ENCODE results near the gene NSF.

The NSF gene

DNA sequence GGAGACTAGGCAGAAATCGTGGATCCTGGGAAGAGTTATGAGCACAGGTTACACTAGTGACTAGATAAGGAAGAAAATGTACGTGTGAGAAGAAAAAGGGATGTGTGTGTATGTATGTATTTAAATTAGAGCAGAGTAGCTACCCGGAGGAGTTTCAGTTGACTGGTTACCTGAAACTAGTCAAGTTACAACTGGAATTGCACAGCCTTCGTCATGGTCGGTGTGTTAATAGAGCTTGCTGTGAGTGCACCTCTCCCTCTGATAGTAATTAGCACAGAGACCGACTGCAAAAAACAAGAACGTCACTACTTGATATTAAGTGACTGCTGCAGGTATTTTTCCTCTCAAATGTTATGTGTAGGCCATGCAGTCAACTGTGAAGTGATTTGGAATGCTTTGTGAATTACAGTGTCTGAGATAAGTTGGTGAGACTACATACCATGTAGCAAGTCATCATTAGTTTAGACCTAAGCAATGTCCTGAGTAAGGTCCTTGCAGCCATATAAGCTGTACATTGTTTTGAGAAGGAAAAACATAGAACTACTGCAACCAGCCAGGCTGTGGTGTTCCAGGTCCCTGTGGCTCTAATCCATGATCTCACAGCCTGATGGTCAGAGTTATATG, 132.3 kb downstream of the NSF start:
- Histone ChIP-seq H3K4me2 (ENCODE audit: low read length) (no peak overlapping the region), H2BK120ac (ENCODE audit: low read depth, low read length) (no peak overlapping the region), H4K5ac (ENCODE audit: low read length) (no peak overlapping the region), H3K9ac (ENCODE audit: low read length) (no peak overlapping the region), H2BK15ac (replicated peaks; ENCODE audit: low read depth) (no peak overlapping the region), H3K27ac (ENCODE audit: low read depth, low read length) (no peak overlapping the region), H3K23ac (ENCODE audit: low read length) (no peak overlapping the region), H3K79me2 (ENCODE audit: control insufficient read depth, insufficient read depth, low read length) (no peaks in the 10 kb centered on the region), H2BK5ac (ENCODE audit: low read length) (no peak overlapping the region), H3K79me1 (ENCODE audit: low read length) (no peaks in the 10 kb centered on the region), H2AK5ac (ENCODE audit: low read length) (no peak overlapping the region), H3K56ac (ENCODE audit: low read length) (no peak overlapping the region), H3K4me1 (ENCODE audit: control insufficient read depth, low read depth, low read length) (peaks cover 1% of the 10 kb centered on the region), H3K36me3 (ENCODE audit: control insufficient read depth, insufficient read depth, low read length) (no peaks in the 10 kb centered on the region), H3K4me3 (ENCODE audit: low read length) (no peak overlapping the region), H4K8ac (ENCODE audit: low read depth, low read length) (no peak overlapping the region), H3K4ac (ENCODE audit: low read depth, low read length) (no peak overlapping the region), H3K27me3 (ENCODE audit: insufficient read depth, low read length, poor library complexity) (no peaks in the 10 kb centered on the region), H3K18ac (ENCODE audit: low read length) (no peak overlapping the region)
- no peak for DNase-seq
- no CpG with 5 or more reads among the region's 7 CpGs for WGBS (ENCODE audit: extremely low coverage, insufficient coverage, low lambda C conversion rate)

DNA sequence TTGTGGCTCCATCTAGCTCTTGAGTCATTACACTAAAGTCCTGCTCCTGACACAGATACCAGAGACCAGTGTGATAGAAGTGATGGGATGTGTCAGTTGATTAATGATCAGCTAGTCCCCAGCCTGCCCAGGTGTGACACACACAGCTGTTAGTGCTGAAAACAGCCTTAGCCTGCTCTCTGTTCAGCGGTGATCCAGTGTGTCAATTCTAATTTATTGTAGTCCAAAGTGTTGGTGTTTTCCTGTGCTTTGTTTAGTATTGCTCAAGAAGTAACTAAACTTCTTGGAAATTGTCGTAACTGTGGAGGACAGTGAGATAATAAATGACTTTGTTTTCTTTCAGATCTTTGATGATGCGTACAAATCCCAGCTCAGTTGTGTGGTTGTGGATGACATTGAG, 135.7 kb downstream of the NSF start:
- Histone ChIP-seq H3K79me1 (ENCODE audit: low read length) (no peaks in the 10 kb centered on the region), H3K18ac (ENCODE audit: low read length) (no peak overlapping the region), H3K56ac (ENCODE audit: low read length) (no peak overlapping the region), H3K9ac (ENCODE audit: low read length) (no peak overlapping the region), H2BK15ac (replicated peaks; ENCODE audit: low read depth) (no peak overlapping the region), H3K4me3 (ENCODE audit: low read length) (no peak overlapping the region), H2BK5ac (ENCODE audit: low read length) (no peak overlapping the region), H4K5ac (ENCODE audit: low read length) (no peak overlapping the region), H4K8ac (ENCODE audit: low read depth, low read length) (no peak overlapping the region), H2BK120ac (ENCODE audit: low read depth, low read length) (no peak overlapping the region), H3K4me1 (ENCODE audit: control insufficient read depth, low read depth, low read length) (peaks cover 1% of the 10 kb centered on the region), H3K27me3 (ENCODE audit: insufficient read depth, low read length, poor library complexity) (no peaks in the 10 kb centered on the region), H3K79me2 (ENCODE audit: control insufficient read depth, insufficient read depth, low read length) (no peaks in the 10 kb centered on the region), H3K36me3 (ENCODE audit: control insufficient read depth, insufficient read depth, low read length) (no peaks in the 10 kb centered on the region), H3K4me2 (ENCODE audit: low read length) (no peak overlapping the region), H3K27ac (ENCODE audit: low read depth, low read length) (no peak overlapping the region), H3K4ac (ENCODE audit: low read depth, low read length) (no peak overlapping the region), H3K23ac (ENCODE audit: low read length) (no peak overlapping the region), H2AK5ac (ENCODE audit: low read length) (no peak overlapping the region)
- DNase-seq = no peak
- no CpG with 5 or more reads among the region's 3 CpGs for WGBS (ENCODE audit: extremely low coverage, insufficient coverage, low lambda C conversion rate)

DNA sequence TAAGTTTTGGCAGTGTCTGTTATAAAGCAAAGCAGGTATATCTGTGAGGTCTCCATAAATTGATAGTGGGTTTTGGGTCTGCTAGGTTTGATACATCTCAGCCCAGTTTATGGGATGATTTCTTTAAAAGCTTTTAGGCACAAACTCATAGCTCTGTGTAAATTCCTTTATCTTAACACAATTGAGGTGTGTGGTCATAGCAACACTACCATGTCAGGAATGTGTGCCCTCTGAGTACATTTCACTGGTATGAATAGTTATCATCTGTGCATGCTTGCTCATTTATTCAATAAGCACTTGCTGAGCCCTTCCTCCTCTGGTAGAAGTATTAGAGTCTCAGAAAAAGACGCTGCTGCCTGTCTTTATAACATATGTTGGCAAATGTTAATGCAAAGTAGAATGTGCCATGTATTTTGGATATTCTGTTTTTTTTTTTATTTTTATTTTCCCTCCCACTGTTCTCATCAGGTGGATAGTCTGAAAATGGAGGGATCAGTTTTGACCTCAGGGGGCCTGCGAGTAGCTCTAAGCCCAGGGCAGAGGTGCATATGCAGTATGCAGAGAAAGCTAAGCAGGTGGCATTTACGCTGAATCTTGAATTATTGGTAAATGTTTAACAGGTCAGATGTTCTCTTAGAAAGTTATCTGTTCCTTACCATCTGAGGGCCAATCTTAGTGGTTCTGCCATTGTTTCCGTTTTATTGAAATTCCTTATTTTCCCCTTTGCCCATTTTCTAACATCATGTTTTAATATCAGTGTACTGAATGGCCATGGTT, 137.3 kb downstream of the NSF start:
- Histone ChIP-seq H3K18ac (ENCODE audit: low read length) (no peak overlapping the region), H3K4me2 (ENCODE audit: low read length) (no peak overlapping the region), H2BK120ac (ENCODE audit: low read depth, low read length) (no peak overlapping the region), H3K4ac (ENCODE audit: low read depth, low read length) (no peak overlapping the region), H2AK5ac (ENCODE audit: low read length) (no peak overlapping the region), H4K8ac (ENCODE audit: low read depth, low read length) (no peak overlapping the region), H3K56ac (ENCODE audit: low read length) (no peak overlapping the region), H3K79me2 (ENCODE audit: control insufficient read depth, insufficient read depth, low read length) (no peaks in the 10 kb centered on the region), H3K23ac (ENCODE audit: low read length) (no peak overlapping the region), H3K4me3 (ENCODE audit: low read length) (no peak overlapping the region), H2BK5ac (ENCODE audit: low read length) (no peak overlapping the region), H3K9ac (ENCODE audit: low read length) (no peak overlapping the region), H4K5ac (ENCODE audit: low read length) (no peak overlapping the region), H2BK15ac (replicated peaks; ENCODE audit: low read depth) (no peak overlapping the region), H3K27me3 (ENCODE audit: insufficient read depth, low read length, poor library complexity) (no peaks in the 10 kb centered on the region), H3K79me1 (ENCODE audit: low read length) (no peaks in the 10 kb centered on the region), H3K4me1 (ENCODE audit: control insufficient read depth, low read depth, low read length) (peaks cover 1% of the 10 kb centered on the region), H3K36me3 (ENCODE audit: control insufficient read depth, insufficient read depth, low read length) (no peaks in the 10 kb centered on the region), H3K27ac (ENCODE audit: low read depth, low read length) (no peak overlapping the region)
- peak; percentile 34 for DNase-seq
- WGBS (ENCODE audit: extremely low coverage, insufficient coverage, low lambda C conversion rate) = no CpG with 5 or more reads among the region's 4 CpGs

DNA sequence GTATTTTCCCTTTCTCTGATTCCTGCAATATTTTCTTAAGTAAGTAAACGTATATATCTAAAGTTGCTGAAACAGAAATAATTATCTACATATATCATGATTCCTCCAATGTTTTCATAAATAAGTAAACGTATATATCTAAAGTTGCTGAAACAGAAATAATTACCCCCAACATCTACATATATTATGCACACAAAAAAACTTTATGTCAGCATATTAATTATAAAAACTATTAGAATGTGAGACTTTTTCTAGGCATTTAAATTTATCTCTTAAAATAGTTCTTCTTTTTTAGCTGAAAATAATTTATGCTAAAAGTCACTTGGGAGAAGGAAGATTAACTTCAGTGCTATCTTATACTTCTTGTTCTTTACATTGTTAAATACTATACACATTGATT, 139.6 kb downstream of the NSF start:
- WGBS (ENCODE audit: extremely low coverage, insufficient coverage, low lambda C conversion rate) = 100% methylated on average over 1 of the region's 2 CpGs
- Histone ChIP-seq H2BK5ac (ENCODE audit: low read length) (no peak overlapping the region), H2BK15ac (replicated peaks; ENCODE audit: low read depth) (no peak overlapping the region), H3K4ac (ENCODE audit: low read depth, low read length) (no peak overlapping the region), H3K4me3 (ENCODE audit: low read length) (no peak overlapping the region), H3K79me1 (ENCODE audit: low read length) (no peaks in the 10 kb centered on the region), H3K36me3 (ENCODE audit: control insufficient read depth, insufficient read depth, low read length) (no peaks in the 10 kb centered on the region), H3K9ac (ENCODE audit: low read length) (no peak overlapping the region), H4K8ac (ENCODE audit: low read depth, low read length) (no peak overlapping the region), H3K27ac (ENCODE audit: low read depth, low read length) (no peak overlapping the region), H2BK120ac (ENCODE audit: low read depth, low read length) (no peak overlapping the region), H2AK5ac (ENCODE audit: low read length) (no peak overlapping the region), H3K79me2 (ENCODE audit: control insufficient read depth, insufficient read depth, low read length) (no peaks in the 10 kb centered on the region), H3K4me1 (ENCODE audit: control insufficient read depth, low read depth, low read length) (peaks cover 5% of the 10 kb centered on the region), H3K56ac (ENCODE audit: low read length) (no peak overlapping the region), H3K23ac (ENCODE audit: low read length) (no peak overlapping the region), H3K27me3 (ENCODE audit: insufficient read depth, low read length, poor library complexity) (no peaks in the 10 kb centered on the region), H3K18ac (ENCODE audit: low read length) (no peak overlapping the region), H4K5ac (ENCODE audit: low read length) (no peak overlapping the region), H3K4me2 (ENCODE audit: low read length) (no peak overlapping the region)
- DNase-seq = no peak

DNA sequence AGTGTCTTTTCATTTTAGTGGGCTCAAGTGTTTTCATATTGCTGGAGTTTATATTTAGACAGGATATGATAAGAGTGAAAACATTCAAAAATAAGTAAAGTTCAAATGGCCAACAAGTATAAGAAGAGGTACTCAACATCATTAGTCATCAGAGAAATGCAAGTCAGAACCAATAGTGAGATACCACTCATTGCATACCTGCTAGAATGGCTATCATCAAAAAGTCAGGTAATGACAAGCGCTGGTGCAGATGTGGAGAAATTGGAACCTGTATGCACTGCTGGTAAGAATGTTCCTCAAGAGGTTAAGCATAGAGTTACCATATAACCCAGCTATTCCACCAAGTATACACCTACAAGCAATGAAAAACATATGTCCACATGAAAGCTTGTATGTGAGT, 140.2 kb downstream of the NSF start:
- H3K4me2 ChIP-seq (ENCODE audit: low read length) = no peak overlapping the region
- no peak for DNase-seq
- H3K27ac ChIP-seq (ENCODE audit: low read depth, low read length) = no peak overlapping the region
- WGBS (ENCODE audit: extremely low coverage, insufficient coverage, low lambda C conversion rate) = no CpG with 5 or more reads among the region's 1 CpG
- H3K4ac ChIP-seq (ENCODE audit: low read depth, low read length) = no peak overlapping the region
- no peak overlapping the region for H3K4me3 ChIP-seq (ENCODE audit: low read length)
- no peak overlapping the region for H2BK120ac ChIP-seq (ENCODE audit: low read depth, low read length)
- no peak overlapping the region for H2AK5ac ChIP-seq (ENCODE audit: low read length)
- H3K79me1 ChIP-seq (ENCODE audit: low read length) = no peaks in the 10 kb centered on the region
- no peaks in the 10 kb centered on the region for H3K79me2 ChIP-seq (ENCODE audit: control insufficient read depth, insufficient read depth, low read length)
- no peak overlapping the region for H3K18ac ChIP-seq (ENCODE audit: low read length)
- no peak overlapping the region for H2BK5ac ChIP-seq (ENCODE audit: low read length)
- no peak overlapping the region for H3K9ac ChIP-seq (ENCODE audit: low read length)
- H4K8ac ChIP-seq (ENCODE audit: low read depth, low read length) = no peak overlapping the region
- no peak overlapping the region for H4K5ac ChIP-seq (ENCODE audit: low read length)
- H3K36me3 ChIP-seq (ENCODE audit: control insufficient read depth, insufficient read depth, low read length) = no peaks in the 10 kb centered on the region
- no peak overlapping the region for H2BK15ac ChIP-seq (replicated peaks; ENCODE audit: low read depth)
- H3K23ac ChIP-seq (ENCODE audit: low read length) = no peak overlapping the region
- peaks cover 5% of the 10 kb centered on the region for H3K4me1 ChIP-seq (ENCODE audit: control insufficient read depth, low read depth, low read length)
- no peak overlapping the region for H3K56ac ChIP-seq (ENCODE audit: low read length)
- no peaks in the 10 kb centered on the region for H3K27me3 ChIP-seq (ENCODE audit: insufficient read depth, low read length, poor library complexity)
